DND-41 (cell line): Measurements from ENCODE around the gene HDAC4.

Experiments
- ATAC-seq: fragments of 200-7000 bp; cut with Tn5 transposase; 3 replicates; pipeline ENCODE4 v1.9.1; 2021; ENCODE audit warnings: low read depth; ENCODE audit not compliant: insufficient read depth
- DNase-seq: peaks from one replicate; pipeline ENCODE4 v3.0.0-alpha.2; 2020
- H2AFZ ChIP-seq: 2 replicates; pipeline ENCODE4 v1.6.0; 2012; ENCODE audit warnings: low read depth, low read length
- H3K27ac ChIP-seq: 2 replicates; pipeline ENCODE4 v1.5.1; 2012; ENCODE audit warnings: low read length, inconsistent platforms
- H3K27me3 ChIP-seq: fragments of 200-600 bp; sonication (generic); 2 replicates; pipeline ENCODE4 v1.6.0; 2012; ENCODE audit warnings: low read length, mild to moderate bottlenecking, inconsistent platforms; ENCODE audit not compliant: insufficient read depth, poor library complexity
- H3K36me3 ChIP-seq: 2 replicates; pipeline ENCODE4 v1.5.1; 2012; ENCODE audit warnings: low read length, inconsistent platforms; ENCODE audit not compliant: insufficient read depth
- H3K4me1 ChIP-seq: 2 replicates; pipeline ENCODE4 v1.5.1; 2012; ENCODE audit warnings: mild to moderate bottlenecking, low read length; ENCODE audit not compliant: insufficient read depth
- H3K4me2 ChIP-seq: 2 replicates; pipeline ENCODE4 v1.6.0; 2012; ENCODE audit warnings: mild to moderate bottlenecking, moderate library complexity, low read length, inconsistent platforms; ENCODE audit not compliant: insufficient read depth
- H3K4me3 ChIP-seq, 2 experiments: fragments of 200-600 bp in 1 of 2; shearing (Covaris generic) in 1 of 2; 2 replicates each; pipeline ENCODE4 v1.5.1; 2012 to 2016; ENCODE audit warnings: inconsistent platforms in 2 of 2, low read length in 2 of 2, mild to moderate bottlenecking in 2 of 2, low read depth in 1 of 2, moderate library complexity in 1 of 2
- H3K79me2 ChIP-seq: 2 replicates; pipeline ENCODE4 v1.6.0; 2012; ENCODE audit warnings: low read length, inconsistent platforms; ENCODE audit not compliant: insufficient read depth
- H3K9ac ChIP-seq: 2 replicates; pipeline ENCODE4 v1.6.0; 2012; ENCODE audit warnings: low read depth, mild to moderate bottlenecking, inconsistent platforms, low read length, moderate library complexity
- H3K9me3 ChIP-seq: 2 replicates; pipeline ENCODE4 v1.5.1; 2012; ENCODE audit warnings: low read length, moderate library complexity, mild to moderate bottlenecking, inconsistent platforms; ENCODE audit not compliant: insufficient read depth, severe bottlenecking
- H4K20me1 ChIP-seq: 2 replicates; pipeline ENCODE4 v1.6.0; 2012; ENCODE audit warnings: low read length; ENCODE audit not compliant: insufficient read depth
- CTCF ChIP-seq: IDR thresholded peaks from 2 replicates; pipeline ENCODE4 v1.5.1; 2012; ENCODE audit warnings: borderline replicate concordance, low read length, moderate library complexity, mild to moderate bottlenecking; ENCODE audit not compliant: poor library complexity, severe bottlenecking; ENCODE audit errors: extremely low read depth
- EZH2 ChIP-seq: IDR thresholded peaks from 3 replicates; pipeline ENCODE4 v1.6.1; 2012; ENCODE audit warnings: borderline replicate concordance, low read depth, mild to moderate bottlenecking, moderate library complexity, low read length, inconsistent platforms; ENCODE audit not compliant: severe bottlenecking

The HDAC4 gene

GRCh38 chr2:239120664-239121063 is 280.2 kb downstream of the HDAC4 start:
- TF ChIP-seq CTCF = no peak
- TF ChIP-seq EZH2 = no peak
- ATAC-seq (no peak), DNase-seq (no peak)
- no peak overlapping the region for H3K27ac ChIP-seq
- no peak overlapping the region for H3K4me3 ChIP-seq
- H3K9ac ChIP-seq = no peak overlapping the region
- H3K27me3 ChIP-seq = no peaks in the 10 kb centered on the region
- H3K4me1 ChIP-seq = no peaks in the 10 kb centered on the region
- peaks cover 92% of the 10 kb centered on the region for H3K36me3 ChIP-seq
- H3K9me3 ChIP-seq = no peaks in the 10 kb centered on the region
- H3K4me2 ChIP-seq = no peak overlapping the region
- no peak overlapping the region for H2AFZ ChIP-seq
- H3K79me2 ChIP-seq = peaks cover 44% of the 10 kb centered on the region
- peaks cover 80% of the 10 kb centered on the region for H4K20me1 ChIP-seq

- peaks cover 92% of the 10 kb centered on the region for H3K36me3 ChIP-seq
- no peak overlapping the region for H2AFZ ChIP-seq
- no peaks in the 10 kb centered on the region for H3K9me3 ChIP-seq
- no peak for DNase-seq
- no peak overlapping the region for H3K4me2 ChIP-seq
- no peak for ATAC-seq
- H3K4me1 ChIP-seq = no peaks in the 10 kb centered on the region
- H4K20me1 ChIP-seq = peaks cover 80% of the 10 kb centered on the region
- peak overlapping the region; percentile 35; the same call in 1 of the 2 replicates for H3K27ac ChIP-seq
- TF ChIP-seq EZH2 (no peak), CTCF (no peak)
- H3K9ac ChIP-seq = no peak overlapping the region
- H3K79me2 ChIP-seq = peaks cover 34% of the 10 kb centered on the region
- no peaks in the 10 kb centered on the region for H3K27me3 ChIP-seq
- H3K4me3 ChIP-seq = no peak overlapping the region
Measured at GRCh38 chr2:239119346-239120126, 281.3 kb downstream of the HDAC4 start.

GRCh38 chr2:239118675-239119211 is 282.1 kb downstream of the HDAC4 start:
- peaks cover 92% of the 10 kb centered on the region for H3K36me3 ChIP-seq
- H4K20me1 ChIP-seq = peaks cover 77% of the 10 kb centered on the region
- no peaks in the 10 kb centered on the region for H3K27me3 ChIP-seq
- H3K9ac ChIP-seq = no peak overlapping the region
- H2AFZ ChIP-seq = no peak overlapping the region
- H3K4me1 ChIP-seq = no peaks in the 10 kb centered on the region
- TF ChIP-seq CTCF (no peak), EZH2 (no peak)
- H3K4me3 ChIP-seq = no peak overlapping the region
- peaks cover 26% of the 10 kb centered on the region for H3K79me2 ChIP-seq
- no peaks in the 10 kb centered on the region for H3K9me3 ChIP-seq
- ATAC-seq (peak; percentile 28), DNase-seq (peak; percentile 43)
- no peak overlapping the region; the same call in 1 of the 2 replicates for H3K27ac ChIP-seq
- no peak overlapping the region for H3K4me2 ChIP-seq
